SU-DHL-6 (cell line): ENCODE results near the gene AVEN.

Source experiments
- EZH2phosphoT487 ChIP-seq: fragments of 200-600 bp; sonication (generic), shearing (Covaris generic); conservative IDR thresholded peaks from 2 replicates; pipeline ENCODE4 v1.6.1; 2018; ENCODE audit warnings: mild to moderate bottlenecking, antibody characterized with exemption, low read length, moderate library complexity, mixed read lengths
- TF ChIP-seq, protein P1 (sequence below): fragments of 200-600 bp; sonication (generic); IDR thresholded peaks from one replicate; pipeline ENCODE4 v1.5.1; 2017; ENCODE audit warnings: antibody characterized with exemption, mild to moderate bottlenecking, low read length, moderate library complexity; ENCODE audit not compliant: insufficient read depth, poor library complexity, severe bottlenecking

DNA sequence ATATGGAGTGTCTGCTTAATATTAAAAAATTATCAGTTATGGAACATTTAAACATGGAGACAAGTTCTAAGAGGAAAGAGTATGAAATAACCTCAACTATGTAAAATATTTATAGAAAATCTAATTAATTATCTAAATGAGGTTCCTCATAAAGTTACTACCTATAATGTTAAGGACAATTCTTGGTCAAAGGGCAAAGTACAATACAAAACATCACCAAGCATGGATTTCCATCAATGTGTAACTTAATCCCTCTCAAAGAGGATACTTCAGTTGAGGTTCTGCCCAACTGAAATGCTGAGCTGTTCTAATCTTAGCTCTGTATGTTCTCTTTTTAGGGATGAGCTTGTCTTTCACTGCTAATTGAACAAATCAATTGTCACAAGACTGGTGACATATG is 126.7 kb downstream of the AVEN start:
- TF ChIP-seq, protein P1, sequence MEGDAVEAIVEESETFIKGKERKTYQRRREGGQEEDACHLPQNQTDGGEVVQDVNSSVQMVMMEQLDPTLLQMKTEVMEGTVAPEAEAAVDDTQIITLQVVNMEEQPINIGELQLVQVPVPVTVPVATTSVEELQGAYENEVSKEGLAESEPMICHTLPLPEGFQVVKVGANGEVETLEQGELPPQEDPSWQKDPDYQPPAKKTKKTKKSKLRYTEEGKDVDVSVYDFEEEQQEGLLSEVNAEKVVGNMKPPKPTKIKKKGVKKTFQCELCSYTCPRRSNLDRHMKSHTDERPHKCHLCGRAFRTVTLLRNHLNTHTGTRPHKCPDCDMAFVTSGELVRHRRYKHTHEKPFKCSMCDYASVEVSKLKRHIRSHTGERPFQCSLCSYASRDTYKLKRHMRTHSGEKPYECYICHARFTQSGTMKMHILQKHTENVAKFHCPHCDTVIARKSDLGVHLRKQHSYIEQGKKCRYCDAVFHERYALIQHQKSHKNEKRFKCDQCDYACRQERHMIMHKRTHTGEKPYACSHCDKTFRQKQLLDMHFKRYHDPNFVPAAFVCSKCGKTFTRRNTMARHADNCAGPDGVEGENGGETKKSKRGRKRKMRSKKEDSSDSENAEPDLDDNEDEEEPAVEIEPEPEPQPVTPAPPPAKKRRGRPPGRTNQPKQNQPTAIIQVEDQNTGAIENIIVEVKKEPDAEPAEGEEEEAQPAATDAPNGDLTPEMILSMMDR, result no peak
- TF ChIP-seq EZH2phosphoT487, result no peak
